PFSK-1 (cell line): ENCODE results near the gene DLX2.

Source experiments
- FOXP2 ChIP-seq: optimal IDR thresholded peaks from 2 replicates; pipeline ENCODE3; 2011; ENCODE audit warnings: borderline replicate concordance, control low read depth, inconsistent platforms; ENCODE audit not compliant: insufficient read depth; ENCODE audit errors: extremely low read length, extremely low read depth
- POLR2AphosphoS5 ChIP-seq: IDR thresholded peaks from 2 replicates; pipeline ENCODE4 v1.6.1; 2012; ENCODE audit warnings: low read depth, mild to moderate bottlenecking, control low read depth, low read length, moderate library complexity
- SIN3A ChIP-seq: IDR thresholded peaks from 2 replicates; pipeline ENCODE4 v1.6.1; 2012; ENCODE audit warnings: mild to moderate bottlenecking, low read length, moderate library complexity, borderline replicate concordance; ENCODE audit not compliant: insufficient read depth
- TAF1 ChIP-seq: IDR thresholded peaks from 2 replicates; pipeline ENCODE4 v1.6.1; 2012; ENCODE audit warnings: low read length, control low read depth, borderline replicate concordance; ENCODE audit not compliant: insufficient read depth
- TF ChIP-seq, protein P1 (sequence below), 2 experiments: IDR thresholded peaks; 2 replicates each; pipeline versions ENCODE4 v1.6.1 to v1.8.0; 2011 to 2012; ENCODE audit warnings: low read depth in 2 of 2, low read length in 2 of 2, control low read depth in 1 of 2, inconsistent platforms in 1 of 2, mild to moderate bottlenecking in 1 of 2, moderate library complexity in 1 of 2; ENCODE audit not compliant: insufficient read depth in 1 of 2

DLX2 gene

GRCh38 chr2:172134270-172134669 lies 31.6 kb upstream of the DLX2 start:
- TF ChIP-seq FOXP2: no peak
- TF ChIP-seq, protein P1, sequence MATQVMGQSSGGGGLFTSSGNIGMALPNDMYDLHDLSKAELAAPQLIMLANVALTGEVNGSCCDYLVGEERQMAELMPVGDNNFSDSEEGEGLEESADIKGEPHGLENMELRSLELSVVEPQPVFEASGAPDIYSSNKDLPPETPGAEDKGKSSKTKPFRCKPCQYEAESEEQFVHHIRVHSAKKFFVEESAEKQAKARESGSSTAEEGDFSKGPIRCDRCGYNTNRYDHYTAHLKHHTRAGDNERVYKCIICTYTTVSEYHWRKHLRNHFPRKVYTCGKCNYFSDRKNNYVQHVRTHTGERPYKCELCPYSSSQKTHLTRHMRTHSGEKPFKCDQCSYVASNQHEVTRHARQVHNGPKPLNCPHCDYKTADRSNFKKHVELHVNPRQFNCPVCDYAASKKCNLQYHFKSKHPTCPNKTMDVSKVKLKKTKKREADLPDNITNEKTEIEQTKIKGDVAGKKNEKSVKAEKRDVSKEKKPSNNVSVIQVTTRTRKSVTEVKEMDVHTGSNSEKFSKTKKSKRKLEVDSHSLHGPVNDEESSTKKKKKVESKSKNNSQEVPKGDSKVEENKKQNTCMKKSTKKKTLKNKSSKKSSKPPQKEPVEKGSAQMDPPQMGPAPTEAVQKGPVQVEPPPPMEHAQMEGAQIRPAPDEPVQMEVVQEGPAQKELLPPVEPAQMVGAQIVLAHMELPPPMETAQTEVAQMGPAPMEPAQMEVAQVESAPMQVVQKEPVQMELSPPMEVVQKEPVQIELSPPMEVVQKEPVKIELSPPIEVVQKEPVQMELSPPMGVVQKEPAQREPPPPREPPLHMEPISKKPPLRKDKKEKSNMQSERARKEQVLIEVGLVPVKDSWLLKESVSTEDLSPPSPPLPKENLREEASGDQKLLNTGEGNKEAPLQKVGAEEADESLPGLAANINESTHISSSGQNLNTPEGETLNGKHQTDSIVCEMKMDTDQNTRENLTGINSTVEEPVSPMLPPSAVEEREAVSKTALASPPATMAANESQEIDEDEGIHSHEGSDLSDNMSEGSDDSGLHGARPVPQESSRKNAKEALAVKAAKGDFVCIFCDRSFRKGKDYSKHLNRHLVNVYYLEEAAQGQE (IDR thresholded peaks at IDR 0.05; ENCODE audit: insufficient read depth in 1 of 2, low read depth in 2 of 2, low read length in 2 of 2): no peak
- no peak for TF ChIP-seq POLR2AphosphoS5
- no peak for TF ChIP-seq TAF1
- TF ChIP-seq SIN3A: no peak

DNA sequence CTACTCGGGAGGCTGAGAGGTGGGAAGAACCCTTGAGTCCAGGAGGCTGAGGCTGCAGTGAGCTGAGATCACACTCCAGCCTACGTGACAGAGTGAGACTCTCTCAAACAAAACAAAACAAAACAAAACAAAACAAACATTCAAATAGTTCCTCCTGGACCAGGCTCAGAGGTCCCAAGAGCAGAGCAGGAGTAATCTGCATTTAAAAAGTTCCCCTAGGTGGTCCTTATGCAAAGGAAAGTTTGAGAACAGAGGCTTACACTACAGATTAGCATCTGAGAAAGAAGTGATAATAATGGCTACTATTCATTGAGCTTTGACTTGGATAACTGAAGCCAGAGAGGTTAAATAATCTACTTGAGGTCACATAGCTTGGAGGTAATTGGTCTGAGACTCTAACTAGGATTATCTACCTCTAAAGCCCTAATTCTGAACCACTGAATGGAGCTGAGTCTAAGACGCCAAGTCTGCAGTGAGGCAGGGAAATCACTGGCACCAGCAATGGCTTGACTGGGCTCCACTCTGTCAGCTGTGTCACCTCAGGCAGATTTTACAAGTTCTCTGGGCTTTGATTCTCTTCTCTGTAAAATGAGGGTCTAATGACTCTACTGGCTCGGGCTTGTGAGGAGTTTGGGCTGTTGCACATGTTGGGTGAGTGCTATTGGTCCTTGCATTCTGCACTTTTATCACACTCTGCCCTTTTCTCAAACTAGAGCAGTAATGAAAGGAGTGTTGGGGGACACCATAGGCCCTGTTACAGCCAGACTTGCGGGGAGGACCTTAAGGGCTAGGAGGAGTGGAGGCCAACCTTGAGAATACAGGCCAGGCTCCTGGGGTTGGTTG lies 29.2 kb upstream of the DLX2 start:
- no peak for TF ChIP-seq POLR2AphosphoS5
- no peak for TF ChIP-seq TAF1
- no peak for TF ChIP-seq FOXP2
- TF ChIP-seq, protein P1 (IDR thresholded peaks at IDR 0.05; ENCODE audit: insufficient read depth in 1 of 2, low read depth in 2 of 2, low read length in 2 of 2): no peak
- TF ChIP-seq SIN3A: no peak

DNA sequence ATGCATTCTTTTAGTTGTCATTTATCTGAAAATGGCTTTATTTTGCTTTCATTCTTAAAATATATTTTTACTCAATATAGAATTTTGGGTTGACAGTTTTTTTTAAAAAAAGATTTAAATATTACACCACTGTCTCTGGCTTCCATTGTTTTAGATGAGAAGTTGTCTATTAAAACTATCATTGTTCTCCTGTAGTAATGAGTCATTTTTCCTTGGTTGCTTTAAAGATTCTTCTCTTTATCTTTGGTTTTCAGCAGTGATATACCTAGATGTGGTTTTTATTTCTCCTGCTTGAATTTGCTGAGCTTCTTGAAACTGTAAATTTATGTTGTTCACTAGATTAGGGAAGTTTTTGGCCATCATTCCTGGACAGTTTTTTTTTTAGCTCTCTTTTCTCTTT lies 26.7 kb upstream of the DLX2 start:
- TF ChIP-seq POLR2AphosphoS5 (no peak), FOXP2 (no peak), TAF1 (no peak), SIN3A (no peak)
- TF ChIP-seq, protein P1 (IDR thresholded peaks at IDR 0.05; ENCODE audit: insufficient read depth in 1 of 2, low read depth in 2 of 2, low read length in 2 of 2): no peak

DNA sequence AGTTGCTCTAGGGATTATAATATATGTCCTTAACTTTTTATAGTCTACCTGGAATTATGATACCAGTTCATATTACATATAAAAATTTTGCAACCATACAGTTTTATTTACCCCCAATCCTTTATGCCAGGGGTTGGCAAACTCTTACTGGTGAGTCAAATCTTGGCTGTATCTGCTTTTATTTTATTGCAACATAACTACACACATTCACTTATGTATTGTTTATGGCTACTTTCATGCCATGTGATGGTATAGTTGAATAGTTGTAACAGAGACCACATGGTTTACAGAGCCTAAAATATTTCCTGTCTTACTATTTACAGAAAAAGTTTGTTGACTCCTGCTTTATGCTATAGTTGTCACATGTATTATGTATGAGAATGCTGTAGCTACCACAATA lies 25.8 kb upstream of the DLX2 start:
- TF ChIP-seq, protein P1 (IDR thresholded peaks at IDR 0.05; ENCODE audit: insufficient read depth in 1 of 2, low read depth in 2 of 2, low read length in 2 of 2): no peak
- TF ChIP-seq POLR2AphosphoS5: no peak
- TF ChIP-seq SIN3A: no peak
- TF ChIP-seq TAF1: no peak
- TF ChIP-seq FOXP2: no peak
